ENCODE results near the gene PLA2G5.

Gene PLA2G5

DNA sequence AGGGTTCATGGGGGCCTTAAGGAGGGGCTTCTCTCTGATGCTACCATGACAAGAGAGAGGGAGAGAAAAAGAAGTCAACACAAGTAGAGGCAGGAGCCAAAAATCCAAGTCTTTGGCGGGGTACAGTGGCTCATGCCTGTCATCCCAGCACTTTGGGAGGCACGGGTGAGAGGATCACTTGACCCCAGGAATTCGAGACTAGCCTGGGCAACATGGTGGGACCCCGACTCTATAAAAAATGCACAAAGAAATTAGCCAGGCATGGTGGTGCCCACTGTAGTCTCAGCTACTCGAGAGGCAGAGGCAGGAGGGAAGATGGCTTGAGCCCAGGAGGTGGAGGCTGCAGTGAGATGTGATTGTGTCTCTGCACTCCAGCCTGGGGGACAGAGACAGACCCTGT is 8.7 kb downstream of the PLA2G5 start:
- Histone ChIP-seq H3K9me3 (ENCODE audit: control insufficient read depth, low read length) (no peaks in the 10 kb centered on the region), H3K4me1 (ENCODE audit: control insufficient read depth, insufficient read depth, low read length) (peaks cover 19% of the 10 kb centered on the region), H3K36me3 (ENCODE audit: control insufficient read depth, insufficient read depth, low read length, severe bottlenecking) (no peaks in the 10 kb centered on the region), H3K27me3 (replicated peaks; ENCODE audit: control insufficient read depth, insufficient read depth, low read length) (no peaks in the 10 kb centered on the region), H3K4me3 (ENCODE audit: low read length) (no peak overlapping the region), H3K9ac (ENCODE audit: low read length) (no peak overlapping the region)
- no peak for DNase-seq (ENCODE audit: low read depth)

DNA sequence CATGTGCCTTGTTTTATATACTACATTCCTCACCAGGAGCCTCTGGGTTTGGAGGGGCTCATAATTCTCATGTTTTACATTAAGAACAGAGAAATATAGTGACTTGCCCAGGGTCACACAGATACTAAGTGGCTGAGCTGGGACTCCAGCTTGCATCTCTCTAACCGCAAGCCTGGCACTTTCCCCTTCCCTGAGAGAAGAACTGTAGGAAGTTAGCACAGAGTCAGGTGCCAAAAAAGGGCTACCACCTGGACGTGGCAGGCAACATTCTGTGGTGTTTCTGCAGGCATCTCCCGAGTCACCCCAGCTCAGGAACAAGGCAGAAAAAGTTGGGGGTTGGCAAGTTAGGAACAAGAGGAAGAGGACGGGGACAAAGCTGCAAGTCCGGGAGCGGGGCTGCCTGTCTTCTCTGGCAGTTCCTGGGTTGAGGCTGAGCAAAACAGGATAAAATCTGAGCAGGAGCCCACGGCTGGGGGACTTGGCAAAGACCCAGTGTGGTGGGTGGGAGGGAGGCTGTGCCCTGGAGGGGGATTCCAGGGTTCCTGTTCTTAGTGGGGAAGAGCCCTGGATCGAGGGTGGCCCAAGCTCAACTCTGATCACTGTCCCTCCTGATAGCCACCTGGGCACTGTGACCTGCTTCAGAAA is 9.8 kb downstream of the PLA2G5 start:
- Histone ChIP-seq H3K4me3 (ENCODE audit: low read length) (no peak overlapping the region), H3K36me3 (ENCODE audit: control insufficient read depth, insufficient read depth, low read length, severe bottlenecking) (no peaks in the 10 kb centered on the region), H3K9ac (ENCODE audit: low read length) (no peak overlapping the region), H3K4me1 (ENCODE audit: control insufficient read depth, insufficient read depth, low read length) (peaks cover 8% of the 10 kb centered on the region), H3K27me3 (replicated peaks; ENCODE audit: control insufficient read depth, insufficient read depth, low read length) (peaks cover 3% of the 10 kb centered on the region), H3K9me3 (ENCODE audit: control insufficient read depth, low read length) (no peaks in the 10 kb centered on the region)
- DNase-seq (ENCODE audit: low read depth), result no peak

GRCh38 chr1:20080441-20081352 is 10.7 kb downstream of the PLA2G5 start:
- Histone ChIP-seq H3K27me3 (replicated peaks; ENCODE audit: control insufficient read depth, insufficient read depth, low read length) (peaks cover 3% of the 10 kb centered on the region), H3K9ac (ENCODE audit: low read length) (no peak overlapping the region), H3K36me3 (ENCODE audit: control insufficient read depth, insufficient read depth, low read length, severe bottlenecking) (no peaks in the 10 kb centered on the region), H3K9me3 (ENCODE audit: control insufficient read depth, low read length) (no peaks in the 10 kb centered on the region), H3K4me1 (ENCODE audit: control insufficient read depth, insufficient read depth, low read length) (no peaks in the 10 kb centered on the region), H3K4me3 (ENCODE audit: low read length) (no peak overlapping the region)
- no peak for DNase-seq (ENCODE audit: low read depth)

DNA sequence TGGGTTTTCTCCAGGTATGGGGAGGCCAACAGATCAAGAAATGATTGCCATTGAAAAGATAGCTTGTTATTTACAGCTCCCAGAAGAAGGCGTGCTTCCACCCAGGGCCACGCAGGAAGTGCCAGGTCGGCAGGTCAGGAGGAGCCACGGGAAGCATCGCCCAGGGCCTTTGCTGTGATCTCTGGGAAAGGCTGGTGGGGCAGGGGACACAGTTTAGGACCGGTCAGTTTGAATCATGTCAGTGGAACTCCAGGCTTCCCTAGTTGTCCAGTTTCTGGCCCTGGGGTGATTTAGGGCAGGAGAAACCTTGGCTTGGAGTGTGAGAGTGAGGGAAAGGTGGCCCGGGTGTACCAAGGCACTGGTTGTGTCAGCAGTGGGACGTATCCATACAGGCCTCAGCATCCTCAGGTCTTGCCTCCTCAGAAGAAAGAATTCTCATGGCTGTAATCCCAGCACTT is 11.4 kb downstream of the PLA2G5 start:
- no peaks in the 10 kb centered on the region for H3K4me1 ChIP-seq (ENCODE audit: control insufficient read depth, insufficient read depth, low read length)
- no peaks in the 10 kb centered on the region for H3K36me3 ChIP-seq (ENCODE audit: control insufficient read depth, insufficient read depth, low read length, severe bottlenecking)
- no peak for DNase-seq (ENCODE audit: low read depth)
- peaks cover 3% of the 10 kb centered on the region for H3K27me3 ChIP-seq (replicated peaks; ENCODE audit: control insufficient read depth, insufficient read depth, low read length)
- no peaks in the 10 kb centered on the region for H3K9me3 ChIP-seq (ENCODE audit: control insufficient read depth, low read length)
- H3K9ac ChIP-seq (ENCODE audit: low read length), result no peak overlapping the region
- H3K4me3 ChIP-seq (ENCODE audit: low read length), result no peak overlapping the region

DNA sequence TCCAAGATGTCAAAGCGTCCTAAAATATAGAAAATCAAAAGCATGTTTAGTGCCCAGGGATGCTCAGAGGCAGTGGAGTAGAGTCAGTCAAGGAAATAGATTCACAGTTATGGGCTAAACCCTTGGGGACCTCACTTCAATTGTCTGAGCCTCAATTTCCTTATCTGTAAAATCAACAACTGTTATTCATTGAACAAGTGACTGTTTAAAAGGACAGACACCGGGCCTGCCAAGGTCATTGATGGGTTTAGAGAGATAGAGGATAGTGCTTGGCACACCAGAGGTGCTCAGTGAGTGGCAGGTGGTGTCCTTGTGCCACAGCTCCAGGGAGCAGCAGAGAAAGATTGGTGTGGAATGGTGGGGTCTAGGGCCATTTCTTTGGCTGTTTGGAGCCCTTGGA is 12.8 kb downstream of the PLA2G5 start:
- DNase-seq (ENCODE audit: low read depth), result no peak
- Histone ChIP-seq H3K27me3 (replicated peaks; ENCODE audit: control insufficient read depth, insufficient read depth, low read length) (peaks cover 3% of the 10 kb centered on the region), H3K4me3 (ENCODE audit: low read length) (no peak overlapping the region), H3K9ac (ENCODE audit: low read length) (no peak overlapping the region), H3K36me3 (ENCODE audit: control insufficient read depth, insufficient read depth, low read length, severe bottlenecking) (no peaks in the 10 kb centered on the region), H3K9me3 (ENCODE audit: control insufficient read depth, low read length) (no peaks in the 10 kb centered on the region), H3K4me1 (ENCODE audit: control insufficient read depth, insufficient read depth, low read length) (no peaks in the 10 kb centered on the region)

DNA sequence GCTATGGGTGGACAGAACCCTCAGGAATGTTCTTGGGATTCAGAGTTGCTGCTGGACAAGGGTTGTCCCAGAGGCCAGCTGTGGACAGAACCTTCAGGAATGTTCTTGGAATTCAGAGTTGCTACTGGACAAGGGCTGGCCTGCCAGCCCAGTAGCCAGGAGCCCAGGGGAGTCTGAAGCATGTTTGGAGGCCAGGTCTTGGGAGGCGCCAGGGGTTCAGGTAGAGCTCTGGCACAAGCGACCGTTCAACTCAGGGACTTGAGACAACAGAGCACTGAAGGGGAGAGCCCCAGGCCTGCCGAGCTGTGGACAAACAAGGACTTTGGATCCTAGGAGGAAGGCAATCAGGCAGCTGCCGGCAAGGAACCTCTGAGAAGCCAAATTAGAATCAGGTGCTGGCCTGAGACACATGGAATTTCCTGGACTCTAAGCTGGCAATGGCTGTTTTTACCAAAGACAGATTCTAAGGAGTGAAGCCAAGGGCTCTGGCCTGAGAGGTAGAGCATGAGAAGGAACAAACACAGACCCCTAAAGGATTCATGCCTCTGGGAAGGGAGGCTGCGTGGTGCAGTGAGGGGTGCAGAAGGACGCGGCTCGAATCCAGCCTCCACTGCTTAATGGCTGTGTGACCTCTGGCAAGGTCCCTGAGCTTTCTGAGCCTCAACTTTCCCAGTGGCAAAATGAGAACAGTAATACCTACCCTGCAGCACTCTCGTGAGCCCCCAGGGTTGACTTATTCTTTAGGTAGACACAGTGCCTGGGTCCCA is 13.4 kb downstream of the PLA2G5 start:
- Histone ChIP-seq H3K9me3 (ENCODE audit: control insufficient read depth, low read length) (no peaks in the 10 kb centered on the region), H3K36me3 (ENCODE audit: control insufficient read depth, insufficient read depth, low read length, severe bottlenecking) (no peaks in the 10 kb centered on the region), H3K4me3 (ENCODE audit: low read length) (no peak overlapping the region), H3K9ac (ENCODE audit: low read length) (no peak overlapping the region), H3K27me3 (replicated peaks; ENCODE audit: control insufficient read depth, insufficient read depth, low read length) (peaks cover 3% of the 10 kb centered on the region), H3K4me1 (ENCODE audit: control insufficient read depth, insufficient read depth, low read length) (no peaks in the 10 kb centered on the region)
- no peak for DNase-seq (ENCODE audit: low read depth)

- Histone ChIP-seq H3K9me3 (ENCODE audit: control insufficient read depth, low read length) (no peaks in the 10 kb centered on the region), H3K4me3 (ENCODE audit: low read length) (no peak overlapping the region), H3K4me1 (ENCODE audit: control insufficient read depth, insufficient read depth, low read length) (peaks cover 3% of the 10 kb centered on the region), H3K9ac (ENCODE audit: low read length) (no peak overlapping the region), H3K36me3 (ENCODE audit: control insufficient read depth, insufficient read depth, low read length, severe bottlenecking) (no peaks in the 10 kb centered on the region), H3K27me3 (replicated peaks; ENCODE audit: control insufficient read depth, insufficient read depth, low read length) (peaks cover 3% of the 10 kb centered on the region)
- DNase-seq (ENCODE audit: low read depth), result no peak
Measured at GRCh38 chr1:20086800-20087199, 16.8 kb downstream of the PLA2G5 start.

- no peak for DNase-seq (ENCODE audit: low read depth)
- Histone ChIP-seq H3K9me3 (ENCODE audit: control insufficient read depth, low read length) (no peaks in the 10 kb centered on the region), H3K36me3 (ENCODE audit: control insufficient read depth, insufficient read depth, low read length, severe bottlenecking) (no peaks in the 10 kb centered on the region)
Measured at GRCh38 chr1:20087668-20088067, 17.7 kb downstream of the PLA2G5 start.

GRCh38 chr1:20089328-20090077 is 19.5 kb downstream of the PLA2G5 start:
- Histone ChIP-seq H3K9ac (ENCODE audit: low read length) (no peak overlapping the region), H3K36me3 (ENCODE audit: control insufficient read depth, insufficient read depth, low read length, severe bottlenecking) (no peaks in the 10 kb centered on the region), H3K4me3 (ENCODE audit: low read length) (no peak overlapping the region), H3K4me1 (ENCODE audit: control insufficient read depth, insufficient read depth, low read length) (peaks cover 18% of the 10 kb centered on the region), H3K9me3 (ENCODE audit: control insufficient read depth, low read length) (no peaks in the 10 kb centered on the region), H3K27me3 (replicated peaks; ENCODE audit: control insufficient read depth, insufficient read depth, low read length) (peaks cover 1% of the 10 kb centered on the region)
- DNase-seq (ENCODE audit: low read depth), result no peak

More at GRCh38 chr1:20087668-20088067, 17.7 kb downstream of the PLA2G5 start:
- H3K4me3 ChIP-seq (ENCODE audit: low read length), result no peak overlapping the region
- H3K4me1 ChIP-seq (ENCODE audit: control insufficient read depth, insufficient read depth, low read length), result peaks cover 3% of the 10 kb centered on the region
- no peak overlapping the region for H3K9ac ChIP-seq (ENCODE audit: low read length)
- H3K27me3 ChIP-seq (replicated peaks; ENCODE audit: control insufficient read depth, insufficient read depth, low read length), result peaks cover 3% of the 10 kb centered on the region

DNA sequence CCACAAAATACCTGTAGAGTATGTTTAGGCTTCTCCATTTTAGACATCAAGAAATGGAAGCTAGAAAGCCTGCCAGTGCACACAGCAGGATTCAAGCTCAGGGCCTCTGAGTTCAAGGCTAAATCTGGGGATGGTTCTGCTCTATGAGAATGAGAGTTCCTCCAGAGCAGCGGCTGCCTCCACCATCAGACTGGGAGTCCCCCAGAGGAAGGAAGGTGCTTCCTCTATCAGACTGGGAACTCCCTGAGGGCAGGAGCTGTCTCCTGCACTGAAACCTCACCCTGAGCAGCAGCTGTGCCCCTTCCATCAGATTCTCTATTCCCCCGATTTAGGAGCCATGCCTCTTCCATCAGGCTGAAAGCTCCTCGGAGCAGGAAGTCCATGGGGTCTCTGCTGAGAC is 20.1 kb downstream of the PLA2G5 start:
- Histone ChIP-seq H3K9ac (ENCODE audit: low read length) (no peak overlapping the region), H3K36me3 (ENCODE audit: control insufficient read depth, insufficient read depth, low read length, severe bottlenecking) (no peaks in the 10 kb centered on the region), H3K4me3 (ENCODE audit: low read length) (no peak overlapping the region), H3K9me3 (ENCODE audit: control insufficient read depth, low read length) (no peaks in the 10 kb centered on the region), H3K27me3 (replicated peaks; ENCODE audit: control insufficient read depth, insufficient read depth, low read length) (no peaks in the 10 kb centered on the region), H3K4me1 (ENCODE audit: control insufficient read depth, insufficient read depth, low read length) (peaks cover 24% of the 10 kb centered on the region)
- no peak for DNase-seq (ENCODE audit: low read depth)

Measured in adipocyte (in vitro differentiated cells).